ENCODE results near the gene GALNT9. TPM values are rescaled to one million over a fixed set of nuclear protein-coding genes. Genes with fewer than 3 reads are reported as not detected.

The GALNT9 gene
- total RNA-seq, 1 experiment from 2014 or later, result 0.54 TPM

GRCh38 chr12:132216354-132216987 is 112.9 kb downstream of the GALNT9 start:
- H3K27me3 Mint-ChIP-seq (ENCODE audit: unreplicated experiment), result peaks cover 79% of the 10 kb centered on the region
- no peak for DNase-seq
- CTCF ChIA-PET, result no interaction called here
- H3K27ac Mint-ChIP-seq (ENCODE audit: unreplicated experiment), result no peak overlapping the region
- no peak overlapping the region for H3K4me3 Mint-ChIP-seq (ENCODE audit: low read depth, unreplicated experiment)
- no peaks in the 10 kb centered on the region for H3K36me3 Mint-ChIP-seq (ENCODE audit: insufficient read depth, unreplicated experiment)
- BruUV-seq (replicated peaks), result no TSS peak
- no peaks in the 10 kb centered on the region for H3K4me1 Mint-ChIP-seq (ENCODE audit: low read depth, unreplicated experiment)
- peaks cover 2% of the 10 kb centered on the region for H3K9me3 Mint-ChIP-seq (ENCODE audit: low read depth, unreplicated experiment)
- TF ChIP-seq CTCF (IDR thresholded peaks at IDR 0.05; ENCODE audit: unreplicated experiment), result no peak
- intact Hi-C loops (cut with micrococcal nuclease; ENCODE audit: unreplicated experiment), result no loop called here

- Mint-ChIP-seq H3K4me3 (ENCODE audit: low read depth, unreplicated experiment) (no peak overlapping the region), H3K4me1 (ENCODE audit: low read depth, unreplicated experiment) (no peaks in the 10 kb centered on the region), H3K36me3 (ENCODE audit: insufficient read depth, unreplicated experiment) (no peaks in the 10 kb centered on the region), H3K27ac (ENCODE audit: unreplicated experiment) (no peak overlapping the region), H3K27me3 (ENCODE audit: unreplicated experiment) (peaks cover 81% of the 10 kb centered on the region), H3K9me3 (ENCODE audit: low read depth, unreplicated experiment) (peaks cover 2% of the 10 kb centered on the region)
- TF ChIP-seq CTCF (IDR thresholded peaks at IDR 0.05; ENCODE audit: unreplicated experiment), result no peak
- intact Hi-C loops (cut with micrococcal nuclease; ENCODE audit: unreplicated experiment), result no loop called here
- BruUV-seq (replicated peaks), result no TSS peak
- no peak for DNase-seq
- CTCF ChIA-PET, result no interaction called here
These were observed 113.9 kb downstream of the GALNT9 start for GRCh38 chr12:132215299-132215989.

- H3K9me3 Mint-ChIP-seq (ENCODE audit: low read depth, unreplicated experiment), result peaks cover 2% of the 10 kb centered on the region
- CTCF ChIA-PET, result no interaction called here
- no peak overlapping the region for H3K27ac Mint-ChIP-seq (ENCODE audit: unreplicated experiment)
These were observed 114.5 kb downstream of the GALNT9 start for GRCh38 chr12:132214891-132215290.

GRCh38 chr12:132214161-132214476 is 115.3 kb downstream of the GALNT9 start:
- Mint-ChIP-seq H3K9me3 (ENCODE audit: low read depth, unreplicated experiment) (peaks cover 2% of the 10 kb centered on the region), H3K27ac (ENCODE audit: unreplicated experiment) (no peak overlapping the region), H3K4me1 (ENCODE audit: low read depth, unreplicated experiment) (peaks cover 10% of the 10 kb centered on the region), H3K4me3 (ENCODE audit: low read depth, unreplicated experiment) (no peak overlapping the region), H3K27me3 (ENCODE audit: unreplicated experiment) (peaks cover 75% of the 10 kb centered on the region), H3K36me3 (ENCODE audit: insufficient read depth, unreplicated experiment) (no peaks in the 10 kb centered on the region)
- DNase-seq, result no peak
- CTCF ChIA-PET, result no interaction called here
- no peak for TF ChIP-seq CTCF (IDR thresholded peaks at IDR 0.05; ENCODE audit: unreplicated experiment)
- no TSS peak for BruUV-seq (replicated peaks)
- intact Hi-C loops (cut with micrococcal nuclease; ENCODE audit: unreplicated experiment), result no loop called here

More at GRCh38 chr12:132214891-132215290, 114.5 kb downstream of the GALNT9 start:
- H3K4me1 Mint-ChIP-seq (ENCODE audit: low read depth, unreplicated experiment), result peaks cover 5% of the 10 kb centered on the region
- no peak for DNase-seq
- H3K27me3 Mint-ChIP-seq (ENCODE audit: unreplicated experiment), result peaks cover 81% of the 10 kb centered on the region
- no peak for TF ChIP-seq CTCF (IDR thresholded peaks at IDR 0.05; ENCODE audit: unreplicated experiment)
- no peaks in the 10 kb centered on the region for H3K36me3 Mint-ChIP-seq (ENCODE audit: insufficient read depth, unreplicated experiment)
- intact Hi-C loops (cut with micrococcal nuclease; ENCODE audit: unreplicated experiment), result no loop called here
- no TSS peak for BruUV-seq (replicated peaks)
- H3K4me3 Mint-ChIP-seq (ENCODE audit: low read depth, unreplicated experiment), result no peak overlapping the region

All from Calu3 (cell line).